Esophagus squamous epithelium (tissue), 5 donors: ENCODE measurements around the gene RNASE9. TPM values are rescaled to one million over a fixed set of nuclear protein-coding genes. Genes with fewer than 3 reads are reported as not detected.

Experiments used
- DNase-seq: peaks from one replicate; lab custom pipeline; 2025; lab: John Stamatoyannopoulos, UW
- H3K27ac ChIP-seq, 4 donors: fragments of 200-600 bp; sonication (generic); one replicate each; pipeline ENCODE4 v1.5.1; 2016 to 2019; ENCODE audit warnings: mild to moderate bottlenecking in 1 of 4
- H3K27me3 ChIP-seq, 4 donors: fragments of 200-600 bp; sonication (generic); 1 replicate in 3 of 4; 2 replicates in 1 of 4; pipeline versions ENCODE4 v1.5.1 to v1.6.0; 2017 to 2021; ENCODE audit warnings: antibody characterized with exemption in 1 of 4
- H3K36me3 ChIP-seq, 3 donors: fragments of 200-600 bp; sonication (generic); one replicate each; pipeline ENCODE4 v1.5.1; 2016 to 2019
- H3K4me1 ChIP-seq, 3 donors: fragments of 200-600 bp; sonication (generic); one replicate each; pipeline ENCODE4 v1.5.1; 2017 to 2019
- H3K4me3 ChIP-seq, 4 donors: fragments of 200-600 bp; sonication (generic); 1 replicate in 3 of 4; 2 replicates in 1 of 4; pipeline ENCODE4 v1.5.1; 2016 to 2019; ENCODE audit warnings: mild to moderate bottlenecking in 2 of 4, moderate library complexity in 1 of 4
- H3K9me3 ChIP-seq, 3 donors: fragments of 200-600 bp; sonication (generic); one replicate each; pipeline ENCODE4 v1.5.1; 2016 to 2019
- POLR2A ChIP-seq, 4 donors: fragments of 450-650 bp; IDR thresholded peaks; one replicate each; pipeline ENCODE4 v1.6.1; 2017; ENCODE audit warnings: antibody characterized with exemption in 4 of 4, mild to moderate bottlenecking in 4 of 4, moderate library complexity in 3 of 4
- WGBS, 2 donors: methylation state at CpG; one replicate each; pipeline ENCODE4 v1.1.5; 2018; 5-methylcytosine and 5-hydroxymethylcytosine counted together
- intact Hi-C: fragments of 100-400 bp; cut with DNase I; formaldehyde crosslinking; loops from one replicate; pipeline ENCODE4 v1.15.0; 2022
- total RNA-seq, 4 donors: library from RNA; depleted of rRNA; stranded (reverse); fragments of >200 nt; gene quantifications; one replicate each; pipeline ENCODE4 v1.1.0, GENCODE V29; 2016
- TF ChIP-seq, protein P1 (sequence below), 6 experiments: fragments of 450-650 bp in 4 of 6; fragments of 200-600 bp in 2 of 6; sonication (generic) in 2 of 6; IDR thresholded peaks; one replicate each; pipeline ENCODE4 v1.5.1; 2016 to 2019; ENCODE audit warnings: antibody characterized with exemption in 6 of 6, mild to moderate bottlenecking in 4 of 6, moderate library complexity in 4 of 6
- donor health status: DM: yes; HTN: yes; CAD: no.

RNASE9 gene
- total RNA-seq, 4 donors from 2014 or later: not detected

DNA sequence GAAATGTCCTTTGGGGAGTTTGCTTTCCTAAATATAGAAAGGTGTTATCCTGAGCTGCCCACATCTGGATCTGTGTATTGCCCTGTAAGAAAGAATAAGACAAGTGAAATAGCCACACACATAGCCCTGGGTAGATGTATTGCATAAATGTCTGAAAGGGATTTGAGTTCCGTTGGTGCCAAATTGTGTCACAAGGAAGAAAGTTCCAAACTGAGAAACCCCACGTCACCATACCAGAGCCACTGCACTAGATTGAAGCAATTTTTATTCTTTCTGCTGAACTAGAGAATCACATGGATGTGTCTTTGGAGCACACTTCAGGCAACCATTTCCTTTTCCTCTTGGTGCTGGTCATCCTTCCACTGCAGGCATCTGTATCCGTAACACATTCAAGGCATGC is 5.0 kb downstream of the RNASE9 start:
- DNase-seq: no peak
- no peaks in the 10 kb centered on the region for H3K27me3 ChIP-seq
- H3K9me3 ChIP-seq: no peaks in the 10 kb centered on the region
- H3K27ac ChIP-seq: no peak overlapping the region
- no peak for TF ChIP-seq POLR2A (IDR thresholded peaks at IDR 0.05)
- TF ChIP-seq, protein P1, sequence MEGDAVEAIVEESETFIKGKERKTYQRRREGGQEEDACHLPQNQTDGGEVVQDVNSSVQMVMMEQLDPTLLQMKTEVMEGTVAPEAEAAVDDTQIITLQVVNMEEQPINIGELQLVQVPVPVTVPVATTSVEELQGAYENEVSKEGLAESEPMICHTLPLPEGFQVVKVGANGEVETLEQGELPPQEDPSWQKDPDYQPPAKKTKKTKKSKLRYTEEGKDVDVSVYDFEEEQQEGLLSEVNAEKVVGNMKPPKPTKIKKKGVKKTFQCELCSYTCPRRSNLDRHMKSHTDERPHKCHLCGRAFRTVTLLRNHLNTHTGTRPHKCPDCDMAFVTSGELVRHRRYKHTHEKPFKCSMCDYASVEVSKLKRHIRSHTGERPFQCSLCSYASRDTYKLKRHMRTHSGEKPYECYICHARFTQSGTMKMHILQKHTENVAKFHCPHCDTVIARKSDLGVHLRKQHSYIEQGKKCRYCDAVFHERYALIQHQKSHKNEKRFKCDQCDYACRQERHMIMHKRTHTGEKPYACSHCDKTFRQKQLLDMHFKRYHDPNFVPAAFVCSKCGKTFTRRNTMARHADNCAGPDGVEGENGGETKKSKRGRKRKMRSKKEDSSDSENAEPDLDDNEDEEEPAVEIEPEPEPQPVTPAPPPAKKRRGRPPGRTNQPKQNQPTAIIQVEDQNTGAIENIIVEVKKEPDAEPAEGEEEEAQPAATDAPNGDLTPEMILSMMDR (IDR thresholded peaks at IDR 0.05): no peak
- no peaks in the 10 kb centered on the region for H3K4me1 ChIP-seq
- H3K4me3 ChIP-seq: no peak overlapping the region
- 82 to 93% methylated on average over 3 of the region's 3 CpGs for WGBS, 2 donors
- intact Hi-C loops: no loop called here
- H3K36me3 ChIP-seq: no peaks in the 10 kb centered on the region

DNA sequence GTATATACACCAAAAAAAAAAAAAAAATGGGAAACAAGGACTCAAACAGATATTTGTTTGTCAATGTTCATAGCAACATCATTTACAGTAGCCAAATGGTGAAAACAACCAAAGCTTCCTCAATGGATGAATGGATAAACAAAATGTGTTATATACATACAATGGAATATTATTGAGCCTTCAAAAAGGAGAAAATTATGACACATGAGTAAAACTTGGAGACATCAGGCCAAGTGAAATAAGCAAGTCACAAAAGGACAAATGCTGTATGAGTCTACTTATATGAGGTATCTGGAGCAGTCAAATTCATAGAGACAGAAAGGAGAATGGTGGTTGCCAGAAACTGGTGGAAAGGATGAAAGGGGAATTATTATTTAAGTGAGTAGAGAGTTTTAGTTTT is 7.8 kb downstream of the RNASE9 start:
- H3K27me3 ChIP-seq: no peaks in the 10 kb centered on the region
- DNase-seq: no peak
- H3K4me1 ChIP-seq: no peaks in the 10 kb centered on the region
- H3K27ac ChIP-seq: no peak overlapping the region
- H3K36me3 ChIP-seq: no peaks in the 10 kb centered on the region
- no peak for TF ChIP-seq POLR2A (IDR thresholded peaks at IDR 0.05)
- TF ChIP-seq, protein P1 (IDR thresholded peaks at IDR 0.05): no peak
- no peaks in the 10 kb centered on the region for H3K9me3 ChIP-seq
- intact Hi-C loops: no loop called here
- H3K4me3 ChIP-seq: no peak overlapping the region

DNA sequence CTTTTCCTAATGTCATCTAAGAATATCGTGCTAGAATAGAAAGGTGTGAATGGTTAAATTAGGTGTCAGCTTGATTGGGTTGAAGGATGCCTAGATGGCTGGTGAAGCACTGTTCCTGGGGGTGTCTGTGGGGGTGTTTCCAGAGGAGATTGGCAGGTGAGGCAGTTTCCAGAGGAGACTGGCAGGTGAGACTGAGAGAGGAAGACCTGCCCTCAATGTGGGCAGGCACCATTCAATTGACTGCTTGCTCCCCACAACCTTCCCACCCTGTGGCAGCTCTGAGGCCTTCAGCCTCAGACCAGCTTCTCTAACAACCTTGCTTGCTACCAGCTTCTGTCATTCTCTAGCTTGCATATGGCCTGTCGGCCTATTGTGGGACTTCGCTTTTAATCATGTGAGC is 9.2 kb downstream of the RNASE9 start:
- no peak for TF ChIP-seq POLR2A (IDR thresholded peaks at IDR 0.05)
- TF ChIP-seq, protein P1 (IDR thresholded peaks at IDR 0.05): no peak
- no peaks in the 10 kb centered on the region for H3K36me3 ChIP-seq
- H3K27ac ChIP-seq: no peak overlapping the region
- no peak overlapping the region for H3K4me3 ChIP-seq
- H3K4me1 ChIP-seq: no peaks in the 10 kb centered on the region
- WGBS, 2 donors: 85 to 90% methylated on average over 3 of the region's 3 CpGs
- DNase-seq: no peak
- intact Hi-C loops: no loop called here
- no peaks in the 10 kb centered on the region for H3K9me3 ChIP-seq
- no peaks in the 10 kb centered on the region for H3K27me3 ChIP-seq

DNA sequence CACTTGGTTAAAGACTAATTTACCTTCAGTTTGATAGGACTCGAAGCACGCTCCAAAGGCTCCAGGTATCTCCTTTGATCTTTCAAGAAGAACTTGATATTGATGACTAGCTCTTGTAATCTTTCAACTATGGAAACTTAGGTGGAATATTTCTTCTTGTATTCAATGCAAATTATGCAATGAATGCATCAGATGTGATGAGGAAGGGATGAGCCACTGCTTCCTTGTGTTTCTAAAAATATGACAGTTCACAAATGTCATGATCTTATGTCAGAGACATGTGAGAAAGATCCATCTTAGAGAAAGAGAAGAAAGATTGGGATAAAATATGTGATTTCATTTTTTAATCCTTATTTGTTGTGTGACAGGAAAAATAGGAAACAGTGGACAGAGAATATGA is 9.9 kb downstream of the RNASE9 start:
- Histone ChIP-seq H3K27me3 (no peaks in the 10 kb centered on the region), H3K36me3 (no peaks in the 10 kb centered on the region), H3K4me1 (no peaks in the 10 kb centered on the region), H3K27ac (no peak overlapping the region), H3K4me3 (no peak overlapping the region), H3K9me3 (no peaks in the 10 kb centered on the region)
- intact Hi-C loops: no loop called here
- 74 to 95% methylated on average over 2 of the region's 2 CpGs for WGBS, 2 donors
- no peak for TF ChIP-seq POLR2A (IDR thresholded peaks at IDR 0.05)
- TF ChIP-seq, protein P1 (IDR thresholded peaks at IDR 0.05): no peak
- DNase-seq: no peak

DNA sequence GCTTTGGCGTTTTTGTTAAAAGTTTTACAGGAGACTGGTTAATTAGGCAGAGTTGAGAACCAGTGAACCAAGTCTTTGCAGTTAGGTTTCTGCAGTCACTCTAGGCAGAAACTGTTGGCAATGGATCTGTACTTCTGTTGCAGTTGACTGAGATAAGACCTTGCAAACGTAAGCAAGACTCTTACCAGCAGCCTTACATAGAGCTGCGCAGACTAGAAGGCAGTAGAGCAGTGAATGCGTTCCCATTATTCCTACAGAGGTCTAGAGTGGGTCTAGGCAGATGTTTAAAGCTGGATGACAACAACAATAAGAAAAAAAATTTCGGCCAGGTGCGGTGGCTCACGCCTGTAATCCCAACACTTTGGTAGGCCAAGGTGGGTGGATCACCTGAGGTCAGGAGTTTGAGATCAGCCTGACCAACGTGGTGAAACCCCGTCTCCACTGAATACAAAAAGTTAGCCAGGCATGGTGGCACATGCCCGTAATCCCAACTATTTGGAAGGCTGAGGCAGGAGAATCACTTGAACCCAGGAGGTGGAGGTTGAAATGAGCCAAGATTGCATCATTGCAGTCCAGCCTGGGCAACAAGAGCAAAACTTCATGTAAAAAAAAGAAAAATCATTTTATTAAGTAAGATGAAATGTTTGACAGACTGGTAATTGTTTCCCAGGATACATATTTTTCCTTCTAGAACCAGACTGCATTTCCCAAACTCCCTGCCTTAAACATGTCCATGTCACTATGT is 12.3 kb downstream of the RNASE9 start:
- DNase-seq: no peak
- no peak overlapping the region for H3K27ac ChIP-seq
- no peaks in the 10 kb centered on the region for H3K4me1 ChIP-seq
- TF ChIP-seq POLR2A (IDR thresholded peaks at IDR 0.05): no peak
- TF ChIP-seq, protein P1 (IDR thresholded peaks at IDR 0.05): no peak
- intact Hi-C loops: no loop called here
- no peak overlapping the region for H3K4me3 ChIP-seq
- 75 to 79% methylated on average over 10 of the region's 10 CpGs for WGBS, 2 donors
- no peaks in the 10 kb centered on the region for H3K9me3 ChIP-seq
- H3K36me3 ChIP-seq: no peaks in the 10 kb centered on the region
- H3K27me3 ChIP-seq: no peaks in the 10 kb centered on the region
